GM21825 (cell line): ENCODE data around the gene TTC3.
A peak's percentile ranks its signal among the peaks of the same experiment; 100 is the strongest.

Source experiments
- ATAC-seq: cut with Tn5 transposase; IDR thresholded peaks from one replicate; pipeline ENCODE4 v1.9.1; 2021; ENCODE audit warnings: mild to moderate bottlenecking, moderate library complexity; ENCODE audit not compliant: unreplicated experiment

TTC3 gene

DNA sequence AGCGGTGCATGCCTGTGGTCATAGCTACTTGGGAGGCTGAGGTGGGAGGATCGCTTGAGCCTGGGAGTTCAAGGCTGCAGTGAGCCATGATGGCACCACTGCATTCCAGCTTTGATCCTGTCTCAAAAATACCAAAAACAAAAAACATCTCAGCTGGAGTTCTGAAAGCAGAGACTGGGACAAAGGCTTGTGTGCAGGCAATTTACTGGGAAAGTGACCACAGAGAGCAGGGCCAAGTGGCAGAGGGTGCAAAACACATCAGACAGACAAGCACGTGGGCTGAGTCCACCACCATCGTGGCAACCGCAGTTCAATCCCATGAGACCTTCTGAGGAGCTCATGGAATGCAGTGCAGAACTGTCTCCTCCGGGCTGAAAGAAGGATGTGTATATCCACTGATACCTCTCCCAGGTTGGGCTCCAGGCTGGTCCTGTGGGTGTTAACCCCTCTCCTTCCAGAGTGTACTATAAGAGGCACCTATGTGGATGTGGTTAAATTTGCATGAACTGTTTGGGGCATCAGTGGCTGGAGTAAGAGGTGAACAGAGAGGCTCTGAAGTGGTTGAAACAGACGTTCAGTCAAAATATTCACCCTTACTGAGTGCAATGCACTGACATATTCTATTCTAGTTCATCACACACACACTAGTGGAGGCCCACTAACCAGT is 11.0 kb upstream of the TTC3 start:
- no peak for ATAC-seq

DNA sequence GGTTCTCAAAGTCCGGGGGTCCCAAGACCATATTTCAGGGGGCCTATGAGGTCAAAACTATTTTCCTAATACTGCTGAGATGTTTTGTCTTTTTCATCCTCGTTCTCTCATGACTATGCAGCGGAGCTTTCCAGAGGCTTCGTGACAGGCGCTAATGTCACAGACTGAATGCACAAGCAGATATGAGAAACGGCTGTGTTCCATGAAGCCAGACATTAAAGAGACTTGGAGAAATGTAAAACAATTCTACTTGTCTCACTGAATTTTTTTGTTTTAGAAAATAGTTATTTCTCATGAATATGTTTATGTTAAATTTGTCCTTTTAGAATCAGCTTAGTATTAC is 10.5 kb upstream of the TTC3 start:
- no peak for ATAC-seq

DNA sequence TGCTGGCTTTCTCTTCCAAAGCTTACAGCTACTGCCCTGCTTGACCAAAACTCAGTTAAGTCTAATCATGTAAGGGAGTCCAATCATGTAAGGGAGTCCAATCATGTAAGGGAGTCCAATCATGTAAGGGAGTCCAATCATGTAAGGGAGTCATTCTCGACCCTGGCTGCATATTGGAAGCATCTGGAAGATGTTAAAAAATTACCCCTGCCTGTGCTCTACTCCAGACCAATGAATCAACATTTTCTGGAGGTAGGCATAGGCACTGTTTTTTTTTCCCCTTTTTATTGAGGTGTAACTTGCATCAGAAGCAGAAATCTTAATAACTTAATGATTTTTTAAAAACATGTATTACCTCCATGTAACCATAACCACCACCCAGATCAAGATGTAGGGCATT is 9.6 kb upstream of the TTC3 start:
- ATAC-seq: no peak

DNA sequence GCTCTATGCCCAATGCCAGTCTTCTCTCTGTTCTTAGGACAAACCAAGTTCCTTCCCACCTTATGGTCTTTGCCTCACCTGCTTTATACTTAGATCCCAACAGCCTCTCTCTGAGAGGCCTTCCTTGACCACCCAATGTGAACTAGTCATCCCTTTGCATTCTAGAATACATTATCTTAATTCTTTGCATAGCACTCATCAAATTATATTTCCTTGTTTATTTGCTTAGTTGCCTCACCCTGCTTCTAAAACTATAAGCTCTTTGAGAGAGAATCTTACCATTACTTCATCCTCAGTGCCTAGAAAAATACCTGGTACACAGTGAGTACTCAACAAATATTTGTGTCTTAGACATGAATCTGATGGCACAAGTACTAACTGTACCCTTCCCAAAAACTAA is 8.2 kb upstream of the TTC3 start:
- no peak for ATAC-seq

DNA sequence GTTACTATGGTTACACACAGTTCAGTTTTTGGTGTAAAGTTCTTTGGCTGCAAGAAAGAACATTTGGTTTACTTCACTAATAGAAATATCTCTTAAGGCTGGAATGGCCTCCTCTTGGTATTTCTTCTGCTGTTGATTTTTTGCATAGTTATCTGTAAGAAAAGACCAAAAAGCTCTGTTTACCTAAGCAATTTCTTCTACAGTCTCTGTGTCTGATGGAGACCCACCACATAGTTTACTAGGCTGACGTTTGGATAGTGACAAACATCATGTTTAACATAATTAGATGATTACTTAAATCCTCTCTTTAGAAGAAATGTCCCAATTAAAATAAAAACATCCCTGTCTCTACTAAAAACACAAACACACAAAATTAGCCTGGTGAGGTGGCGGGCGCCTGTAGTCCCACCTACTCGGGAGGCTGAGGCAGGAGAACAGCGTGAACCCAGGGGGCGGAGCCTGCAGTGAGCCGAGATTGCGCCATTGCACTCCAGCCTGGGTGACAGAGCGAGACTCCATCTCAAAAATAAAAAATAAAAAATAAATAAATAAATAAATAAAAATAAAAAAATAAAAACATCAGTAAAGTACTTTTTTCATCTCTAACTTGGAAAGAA is 7.4 kb upstream of the TTC3 start:
- ATAC-seq: no peak

DNA sequence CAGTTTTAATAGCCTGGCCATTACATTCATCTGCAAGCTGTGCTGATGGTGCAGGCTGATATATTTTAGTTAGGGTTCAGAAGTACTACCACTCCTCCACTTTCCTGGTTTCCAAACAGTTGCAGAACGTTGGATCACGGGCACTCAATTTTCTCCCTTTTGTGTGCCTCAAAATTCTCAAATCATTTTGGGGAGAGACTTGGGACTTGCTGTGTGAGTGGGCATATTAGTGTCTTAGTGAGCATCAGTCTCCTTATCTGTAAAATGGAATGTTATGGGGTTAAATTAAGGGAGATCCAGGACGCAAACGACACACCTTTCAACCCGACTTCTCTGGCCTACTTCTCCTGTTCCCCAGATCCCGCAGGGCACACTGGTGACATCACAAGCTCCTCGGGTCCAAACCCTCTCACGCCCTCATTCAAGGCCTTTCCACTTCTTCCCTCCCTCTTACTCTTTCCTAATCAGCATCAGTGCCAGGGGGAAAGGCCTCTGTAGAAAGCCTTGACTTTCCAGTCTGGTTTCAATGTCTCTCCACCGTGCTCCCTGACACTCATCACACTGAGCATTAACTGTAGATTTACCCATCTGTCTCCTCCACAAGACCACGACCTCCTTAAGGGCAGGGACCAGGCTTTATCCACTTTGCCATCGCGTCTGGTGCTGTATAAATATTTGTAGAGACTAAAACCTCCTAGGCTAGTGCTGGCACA is 1.3 kb upstream of the TTC3 start:
- ATAC-seq: no peak

DNA sequence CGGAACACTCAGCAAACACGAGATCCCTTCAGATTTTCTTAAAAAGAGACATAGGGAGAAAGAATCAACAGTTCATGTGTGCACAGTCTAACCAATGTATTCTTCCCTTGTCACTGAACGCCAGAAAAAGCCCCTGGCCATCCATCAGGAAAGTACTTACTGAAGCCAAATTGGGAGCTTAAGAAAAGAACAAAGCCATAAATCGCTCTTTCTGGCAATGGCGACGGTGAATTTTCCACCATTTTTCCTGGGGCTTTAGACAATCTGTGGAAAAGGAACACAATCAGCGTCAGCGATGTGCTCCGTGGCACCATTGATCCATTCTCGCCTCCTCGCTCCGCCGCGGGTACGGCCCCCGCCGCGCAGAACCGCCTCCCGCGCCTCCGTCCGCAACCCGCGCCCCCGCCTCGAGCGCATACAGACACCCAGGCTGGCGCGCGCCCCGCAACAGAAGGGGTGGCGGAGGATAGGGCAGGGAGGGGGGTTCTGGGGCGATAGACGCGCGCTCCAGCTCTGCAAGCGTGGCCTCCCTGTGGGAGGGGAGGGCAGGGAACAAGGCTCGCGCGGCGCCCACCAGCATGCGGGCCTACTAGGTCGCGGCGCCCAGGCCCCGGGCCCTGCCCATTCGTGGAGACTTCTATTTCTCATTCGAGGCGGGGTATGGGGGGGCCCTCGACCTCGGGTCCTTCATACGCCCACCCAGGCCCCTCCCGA is 623 bp upstream of the TTC3 start:
- peak; percentile 40 for ATAC-seq

DNA sequence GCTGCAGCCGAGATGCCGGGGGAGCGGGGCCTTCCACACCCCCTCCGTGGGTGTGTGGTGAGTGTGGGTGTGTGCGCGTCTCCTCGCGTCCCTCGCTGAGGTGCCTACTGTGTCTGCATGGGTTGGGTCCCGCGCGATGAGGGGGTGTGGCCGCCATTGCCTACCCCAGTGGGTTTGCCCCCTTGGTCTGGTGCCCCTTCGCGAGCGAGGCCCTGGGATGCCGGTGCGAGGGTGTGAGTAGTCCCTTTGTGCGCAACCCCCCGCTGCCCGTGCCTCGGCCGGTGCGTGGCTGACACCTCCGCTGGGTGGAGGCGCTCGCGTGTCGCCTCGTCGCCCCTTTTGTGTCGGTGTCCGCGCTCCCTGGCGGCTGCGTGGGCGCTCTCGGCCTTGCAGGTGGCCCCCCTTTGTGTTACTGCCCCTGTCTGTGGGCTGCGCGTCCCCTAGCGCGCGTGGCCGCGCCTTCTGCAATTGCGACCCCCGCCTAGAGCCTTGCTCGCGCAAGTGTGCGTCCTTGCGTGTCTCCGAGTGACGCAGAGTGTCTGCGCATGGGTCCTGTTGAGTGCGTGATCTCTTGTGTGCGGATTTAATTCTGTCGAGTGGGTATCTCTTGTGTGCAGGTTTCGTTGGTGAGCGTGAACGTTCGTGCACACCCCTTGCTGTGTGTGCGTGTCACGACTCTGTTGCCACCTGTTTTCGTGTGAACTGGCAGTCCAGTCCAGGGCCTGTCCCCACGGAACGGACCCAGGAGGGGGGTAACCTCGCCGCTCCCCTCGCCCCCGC is 553 bp downstream of the TTC3 start:
- peak; percentile 26 for ATAC-seq

DNA sequence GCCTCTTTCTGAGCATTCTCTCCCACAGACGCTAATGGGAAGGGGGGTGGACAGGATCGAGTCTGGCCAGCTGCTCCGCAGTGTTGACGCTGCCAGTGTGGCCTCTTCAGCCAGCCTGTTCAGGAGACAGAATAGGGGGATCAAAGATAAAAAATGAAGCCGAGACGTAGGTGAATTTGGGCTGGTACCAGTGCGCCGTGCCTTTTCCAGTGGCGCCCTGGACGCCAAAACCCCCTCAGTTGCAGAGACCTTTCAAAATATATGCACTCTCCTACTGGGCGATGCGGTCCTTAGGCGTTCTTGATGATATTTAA is 1.1 kb downstream of the TTC3 start:
- ATAC-seq: peak; percentile 6

DNA sequence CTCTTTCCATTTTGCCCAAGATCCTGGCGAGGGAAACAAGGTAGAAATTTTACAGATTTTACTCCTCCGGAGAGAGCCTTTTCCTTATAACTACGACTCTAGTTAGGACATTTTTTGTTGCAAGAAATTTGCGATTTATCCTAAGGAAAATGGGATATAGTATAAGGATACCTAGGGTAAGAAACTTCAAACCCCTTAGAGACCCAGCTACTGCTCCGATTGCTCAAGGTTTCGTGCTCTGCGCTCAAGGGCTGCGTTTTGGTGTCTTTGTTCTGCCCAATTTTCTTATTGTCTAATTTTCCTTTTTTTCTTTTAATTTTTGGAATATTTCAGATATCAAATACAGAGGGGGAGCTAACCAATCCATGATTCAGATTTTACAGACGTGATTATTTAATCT is 1.5 kb downstream of the TTC3 start:
- no peak for ATAC-seq

DNA sequence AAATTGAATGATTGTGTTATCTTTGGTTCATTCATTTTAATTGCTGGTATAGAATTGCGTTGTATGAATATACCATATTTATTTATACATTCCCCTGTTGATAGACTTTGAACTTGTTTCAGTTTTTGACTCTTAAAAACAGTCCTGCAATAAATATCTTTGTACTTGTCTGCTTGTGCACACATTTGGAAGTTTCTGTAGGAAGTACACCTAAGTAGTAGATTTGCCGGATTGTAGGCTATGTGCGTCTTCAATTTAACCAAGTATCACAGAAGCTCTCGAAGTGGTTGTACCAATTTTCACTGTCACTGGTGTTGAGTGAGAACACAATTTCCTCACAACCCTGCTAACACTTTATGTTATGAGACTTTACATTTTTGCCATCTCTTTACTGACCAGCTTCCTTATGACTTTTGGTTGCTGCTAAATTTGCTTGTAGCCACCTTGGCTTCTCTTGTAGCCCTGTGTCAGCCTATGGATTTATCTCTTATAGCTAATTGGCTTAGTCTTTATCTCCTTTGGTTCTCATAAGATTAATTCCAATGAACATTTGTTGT is 2.2 kb downstream of the TTC3 start:
- ATAC-seq: no peak

DNA sequence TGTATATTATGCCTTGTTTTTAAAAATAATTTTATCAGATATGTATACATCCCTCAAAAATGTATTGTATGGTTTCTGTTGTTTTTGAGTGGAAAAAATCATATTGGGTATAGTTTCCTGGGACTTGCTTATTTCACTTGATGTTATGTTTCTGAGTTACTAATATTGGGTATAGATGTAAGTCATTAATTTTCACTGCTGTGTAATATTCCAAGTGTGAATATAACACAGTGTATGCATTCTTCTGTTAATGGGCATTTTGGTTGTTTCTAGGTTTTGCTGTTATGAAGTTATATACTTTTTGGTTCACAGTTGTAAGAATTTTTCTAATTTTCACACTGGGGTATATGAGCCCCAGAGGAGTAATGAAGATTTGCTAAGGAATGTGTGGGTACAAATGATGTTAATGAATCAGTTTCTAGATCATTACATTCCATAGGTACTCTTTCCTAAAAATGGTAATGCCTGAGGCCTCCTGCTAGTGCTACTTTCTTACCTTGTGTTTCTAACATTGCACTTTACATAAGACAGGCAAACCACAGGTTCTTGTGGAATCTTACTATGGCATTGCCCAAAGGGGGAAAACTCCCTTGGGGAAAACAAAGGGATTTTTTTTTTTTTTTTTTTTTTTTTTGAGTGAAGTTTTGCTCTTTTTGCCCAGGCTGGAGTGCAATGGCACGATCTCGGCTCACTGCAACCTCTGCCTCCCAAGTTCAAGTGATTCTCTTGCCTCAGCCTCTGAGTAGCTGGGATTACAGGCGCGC is 3.2 kb downstream of the TTC3 start:
- no peak for ATAC-seq

DNA sequence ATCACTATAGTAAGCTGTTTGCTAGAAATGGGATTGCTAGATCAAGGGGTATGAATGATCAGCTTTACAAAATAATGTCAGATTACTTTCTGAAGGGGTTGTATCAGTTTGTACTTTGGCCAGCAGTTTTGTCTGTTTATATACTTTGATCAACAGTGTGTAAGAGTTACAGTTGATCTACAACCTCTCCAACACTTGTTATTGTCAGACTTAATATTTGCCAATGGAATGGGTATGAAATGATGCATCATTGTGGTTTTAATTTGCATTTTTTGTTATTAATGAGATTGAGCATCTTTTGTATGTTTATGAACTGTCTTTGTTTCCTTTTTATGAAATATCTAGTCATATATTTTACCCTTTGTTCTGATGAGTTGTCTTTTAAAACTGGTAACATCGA is 4.3 kb downstream of the TTC3 start:
- no peak for ATAC-seq

DNA sequence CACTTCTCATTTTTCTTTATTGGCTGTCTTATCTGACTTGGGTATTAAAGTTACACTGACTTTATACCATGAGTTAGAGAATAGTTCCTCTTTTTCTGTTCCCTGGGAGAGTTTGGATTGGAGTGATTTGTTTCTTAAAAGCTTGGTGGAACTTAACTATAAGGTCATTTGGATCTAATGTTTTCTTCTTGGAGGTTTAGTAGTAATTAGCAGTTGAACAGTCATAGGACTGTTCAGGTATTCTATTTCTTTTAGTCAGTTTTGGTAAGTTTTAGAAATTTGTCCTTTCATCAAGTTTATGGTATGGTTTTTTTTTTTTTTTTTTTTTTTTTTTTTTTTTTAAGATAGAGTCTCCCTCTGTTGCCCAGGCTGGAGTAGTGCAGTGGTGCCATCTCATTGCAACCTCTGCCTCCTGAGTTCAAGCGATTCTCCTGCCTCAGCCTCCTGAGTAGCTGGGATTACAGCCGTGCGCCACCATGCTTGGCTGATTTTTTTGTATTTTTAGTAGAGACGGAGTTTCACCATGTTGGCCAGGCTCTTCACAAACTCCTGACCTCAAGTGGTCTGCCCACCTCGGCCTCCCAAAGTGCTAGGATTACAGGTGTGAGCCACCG is 6.3 kb downstream of the TTC3 start:
- ATAC-seq: no peak

DNA sequence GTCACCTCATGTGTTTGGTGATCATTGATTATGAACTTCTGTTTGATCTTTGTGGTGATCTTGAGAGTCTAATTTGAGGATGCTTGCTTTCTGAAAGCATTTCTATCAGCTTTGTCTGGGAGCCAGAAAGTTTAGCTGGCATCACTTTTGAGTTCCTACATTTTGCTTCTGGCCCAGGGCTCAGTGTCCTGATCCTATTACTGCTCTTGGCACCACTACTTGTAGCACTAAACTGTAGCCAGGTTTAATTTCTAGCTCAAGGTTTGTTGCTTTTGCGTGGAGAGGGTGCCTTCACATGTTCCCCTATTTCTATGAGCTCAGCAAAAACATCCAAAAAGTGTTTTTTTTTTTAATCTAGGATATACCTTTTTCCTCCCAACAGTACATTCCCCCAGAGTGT is 9.3 kb downstream of the TTC3 start:
- ATAC-seq: no peak

DNA sequence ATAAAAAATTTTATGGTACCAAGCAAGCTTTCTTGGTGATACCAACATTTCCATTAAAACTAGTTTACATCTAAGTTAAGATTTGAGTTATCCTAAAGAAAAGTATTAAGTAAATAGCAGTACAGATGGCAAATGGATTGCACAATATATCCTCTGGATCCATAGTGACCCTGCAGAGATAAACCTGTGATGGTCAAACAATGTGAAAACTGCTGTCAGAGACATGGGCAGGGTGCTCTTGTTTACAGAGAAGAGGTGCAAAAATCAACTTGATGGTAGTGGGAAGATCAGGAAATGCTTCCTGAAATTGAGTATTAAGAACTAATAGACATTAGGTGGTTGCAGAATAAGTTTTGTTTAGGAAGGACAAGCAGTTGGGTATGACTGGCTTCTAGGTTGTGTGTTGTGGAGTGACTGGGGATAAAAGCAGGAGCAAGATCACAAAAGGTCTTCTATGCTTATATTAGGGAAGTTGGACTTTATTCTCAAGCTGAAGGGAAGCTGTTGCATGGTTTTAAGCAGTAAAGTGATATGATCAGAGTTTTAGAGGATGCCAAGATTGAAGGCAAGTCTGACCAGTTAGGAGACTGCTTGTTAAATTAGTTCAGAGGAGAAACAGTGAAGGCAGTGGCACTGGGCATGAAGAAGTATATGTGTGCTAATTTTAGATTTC is 9.9 kb downstream of the TTC3 start:
- no peak for ATAC-seq

DNA sequence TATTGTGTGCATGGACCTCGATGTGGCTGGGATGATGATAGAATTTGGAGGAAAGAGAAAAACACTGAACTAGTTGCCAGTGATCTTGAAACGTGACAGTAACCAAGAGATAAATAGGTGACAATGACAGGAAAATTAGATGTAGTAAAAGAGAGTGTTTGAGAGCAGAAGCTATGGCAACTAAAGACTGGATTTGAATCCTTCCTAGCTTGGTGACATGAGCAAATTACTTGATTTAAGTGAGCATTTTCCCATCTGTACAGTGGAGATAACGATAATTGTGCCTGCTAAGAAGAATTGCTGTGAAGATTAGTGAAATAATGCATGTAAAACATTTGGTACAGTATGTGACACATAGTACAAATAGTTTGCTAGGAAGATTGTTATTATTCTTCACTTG is 12.7 kb downstream of the TTC3 start:
- no peak for ATAC-seq

DNA sequence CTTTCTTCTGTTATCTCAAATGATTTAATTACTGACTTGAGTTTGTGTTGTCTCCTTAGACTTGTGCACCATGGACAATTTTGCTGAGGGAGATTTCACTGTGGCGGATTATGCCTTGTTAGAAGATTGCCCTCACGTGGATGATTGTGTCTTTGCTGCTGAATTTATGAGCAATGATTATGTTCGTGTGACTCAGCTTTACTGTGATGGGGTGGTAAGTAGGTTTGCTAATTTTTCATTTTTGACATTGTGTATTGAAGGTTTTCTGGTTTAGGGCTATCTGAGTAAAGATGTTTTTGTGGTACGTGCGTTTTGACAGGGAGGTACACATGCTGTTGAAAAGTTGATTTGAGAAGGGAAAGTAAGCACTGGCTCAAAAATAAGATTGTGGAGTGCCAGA is 14.1 kb downstream of the TTC3 start:
- ATAC-seq: no peak

DNA sequence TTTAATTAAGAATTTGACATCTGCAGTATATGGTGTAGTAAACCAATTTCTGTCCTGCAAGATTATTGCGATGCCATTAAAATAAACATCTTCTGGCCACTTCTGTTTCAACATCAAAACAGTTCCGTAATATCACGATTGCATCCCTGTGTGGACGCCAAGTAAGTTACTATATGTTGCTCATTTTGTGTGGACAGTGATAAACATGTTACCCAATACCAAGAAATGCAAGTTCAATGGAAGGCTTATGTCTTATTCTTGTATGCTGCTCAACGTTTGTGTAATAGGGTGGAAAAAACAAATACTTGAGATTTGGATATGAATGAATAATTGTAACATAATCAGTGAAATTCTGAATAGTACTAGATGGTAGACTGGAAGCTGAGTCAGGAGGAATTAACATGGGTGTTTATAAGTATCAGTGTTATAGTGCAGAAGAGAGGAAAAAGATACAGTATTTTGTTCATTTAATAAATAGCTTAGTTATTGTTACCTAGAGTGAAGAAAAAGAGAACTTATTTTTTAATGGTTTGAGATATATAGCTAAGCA is 15.2 kb downstream of the TTC3 start:
- ATAC-seq: no peak
